Posterior vena cava (tissue), 2 donors: ENCODE results near the gene RPL38. TPM values are rescaled to one million over a fixed set of nuclear protein-coding genes. Genes with fewer than 3 reads are reported as not detected.

ENCODE experiments used
- DNase-seq: peaks from one replicate; pipeline ENCODE4 v3.0.0-alpha.2; 2020; ENCODE audit warnings: low spot score
- intact Hi-C, 2 donors: fragments of 100-400 bp; cut with DNase I; formaldehyde crosslinking; loops; one replicate each; pipeline versions ENCODE4 v1.14.1 to v1.14.2; 2022 to 2023
- total RNA-seq, 2 donors: library from RNA; stranded (reverse); fragmentation: NEBNext Ultra II Directional; extraction: Animal tissue kit (Norgen Biotek cat#: 25700); gene quantifications; one replicate each; pipeline ENCODE4 v1.2.1, GENCODE V29; 2021
- donor health status: DM: yes; HTN: yes; CAD: no.
- donor health status: DM: yes; HTN: yes; CAD: no.

RPL38 gene
- total RNA-seq, 2 donors from 2014 or later, result 560 to 702 TPM

GRCh38 chr17:74240618-74241205, 37.2 kb downstream of the RPL38 start:
- no peak for DNase-seq
- intact Hi-C loops, result no loop called here

- DNase-seq, result no peak
- intact Hi-C loops, result no loop called here
These were observed 38.0 kb downstream of the RPL38 start for GRCh38 chr17:74241431-74241830.

GRCh38 chr17:74241847-74242246, 38.4 kb downstream of the RPL38 start:
- no peak for DNase-seq
- intact Hi-C loops, result no loop called here

- DNase-seq, result no peak
- intact Hi-C loops, result no loop called here
These were observed 39.7 kb downstream of the RPL38 start for GRCh38 chr17:74243013-74243755.

GRCh38 chr17:74244128-74244527, 40.6 kb downstream of the RPL38 start:
- intact Hi-C loops, result no loop called here
- no peak for DNase-seq

- DNase-seq, result no peak
- intact Hi-C loops, result no loop called here
These were observed 41.1 kb downstream of the RPL38 start for GRCh38 chr17:74244548-74244947.

GRCh38 chr17:74245145-74245831, 41.8 kb downstream of the RPL38 start:
- intact Hi-C loops, result no loop called here
- DNase-seq, result no peak

- intact Hi-C loops, result no loop called here
These were observed 42.4 kb downstream of the RPL38 start for GRCh38 chr17:74245871-74246270.

GRCh38 chr17:74249590-74250270, 46.3 kb downstream of the RPL38 start:
- intact Hi-C loops, result no loop called here
- DNase-seq, result no peak

More at GRCh38 chr17:74245871-74246270, 42.4 kb downstream of the RPL38 start:
- no peak for DNase-seq

- DNase-seq, result no peak
- intact Hi-C loops, result no loop called here
These were observed 47.0 kb downstream of the RPL38 start for GRCh38 chr17:74250324-74250995.

GRCh38 chr17:74251051-74251450, 47.6 kb downstream of the RPL38 start:
- intact Hi-C loops, result no loop called here

GRCh38 chr17:74251569-74251968, 48.1 kb downstream of the RPL38 start:
- intact Hi-C loops, result no loop called here
- no peak for DNase-seq

More at GRCh38 chr17:74251051-74251450, 47.6 kb downstream of the RPL38 start:
- DNase-seq, result no peak

- intact Hi-C loops, result no loop called here
- DNase-seq, result no peak
These were observed 48.7 kb downstream of the RPL38 start for GRCh38 chr17:74252211-74252610.

- intact Hi-C loops, result no loop called here
- no peak for DNase-seq
These were observed 49.6 kb downstream of the RPL38 start for GRCh38 chr17:74253036-74253435.

GRCh38 chr17:74257311-74257710, 53.8 kb downstream of the RPL38 start:
- DNase-seq, result no peak

GRCh38 chr17:74259667-74260524, 56.4 kb downstream of the RPL38 start:
- no peak for DNase-seq
- intact Hi-C loops, result no loop called here

More at GRCh38 chr17:74257311-74257710, 53.8 kb downstream of the RPL38 start:
- intact Hi-C loops, result no loop called here
